GM12873 (cell line): Measurements from ENCODE around the gene P2RY2.

ENCODE experiments used
- CTCF ChIP-seq: IDR thresholded peaks from 2 replicates; pipeline ENCODE4 v1.5.1; 2012; ENCODE audit warnings: low read depth, mild to moderate bottlenecking, moderate library complexity, low read length, control low read depth; ENCODE audit not compliant: insufficient read depth; ENCODE audit errors: missing control alignments

Gene P2RY2

DNA sequence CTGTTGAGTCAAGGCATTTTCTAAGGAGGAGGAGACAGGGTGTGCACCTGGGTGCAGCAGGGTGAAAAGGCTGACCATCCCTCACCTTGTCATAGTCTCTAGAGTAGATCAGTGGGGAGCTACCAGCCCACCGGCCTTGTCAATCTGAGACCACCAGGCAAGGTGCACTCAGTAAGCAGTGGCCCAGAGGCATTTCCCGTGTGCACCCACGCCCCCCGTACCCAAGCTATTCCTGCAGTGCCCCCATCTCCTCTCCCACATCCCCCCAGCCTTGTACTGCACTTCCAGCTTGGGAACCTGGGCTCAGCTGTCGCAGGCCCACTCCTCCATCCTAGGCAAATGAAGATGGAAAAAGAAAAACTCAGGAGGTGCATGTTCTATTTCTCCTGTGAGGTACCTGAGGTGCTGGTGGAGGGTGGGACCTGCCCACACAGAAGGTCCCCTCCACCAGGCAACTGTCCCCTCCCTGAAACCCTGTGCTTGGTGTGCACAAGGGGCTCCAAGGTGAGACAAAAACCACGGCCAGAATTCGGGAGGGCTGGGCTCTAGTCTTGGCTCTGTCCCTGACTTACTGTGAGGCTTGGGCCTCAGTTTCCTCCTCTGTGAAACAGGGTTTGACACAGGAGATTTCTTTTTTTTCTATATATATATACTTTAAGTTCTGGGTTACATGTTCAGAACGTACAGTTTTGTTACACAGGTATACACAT, 8.4 kb downstream of the P2RY2 start:
- no peak for TF ChIP-seq CTCF

- no peak for TF ChIP-seq CTCF
Observed at GRCh38 chr11:73227571-73228211, 9.6 kb downstream of the P2RY2 start.

- no peak for TF ChIP-seq CTCF
Observed at GRCh38 chr11:73228268-73229134, 10.4 kb downstream of the P2RY2 start.

DNA sequence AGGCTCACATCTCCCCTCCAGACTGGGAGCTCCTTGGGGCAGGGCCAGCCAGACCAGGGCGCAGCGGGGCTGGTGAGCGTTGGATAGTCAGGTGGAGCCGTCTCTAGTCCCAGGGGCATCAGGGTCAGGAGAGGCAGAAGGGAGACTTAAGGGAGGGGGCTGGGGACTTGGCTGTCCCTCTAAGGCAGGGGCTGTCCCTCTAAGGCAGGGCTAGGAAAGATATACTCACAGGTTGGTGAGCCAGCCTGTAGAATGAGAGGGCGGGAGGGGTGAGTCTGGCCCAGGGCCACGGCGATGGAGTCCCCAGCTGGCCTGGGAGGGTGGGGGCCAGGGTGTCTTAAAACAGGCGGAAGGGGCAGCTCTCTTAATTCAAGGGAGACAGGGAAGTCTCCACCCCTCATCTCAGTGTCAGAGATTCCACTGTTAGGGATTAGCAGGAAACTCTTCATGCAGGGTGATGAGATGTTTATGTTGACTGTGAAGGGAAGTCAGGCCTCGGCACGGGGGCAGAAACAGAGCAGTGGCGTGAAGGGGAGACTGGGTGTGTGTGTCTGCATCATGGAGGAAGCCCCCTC, 11.3 kb downstream of the P2RY2 start:
- no peak for TF ChIP-seq CTCF

DNA sequence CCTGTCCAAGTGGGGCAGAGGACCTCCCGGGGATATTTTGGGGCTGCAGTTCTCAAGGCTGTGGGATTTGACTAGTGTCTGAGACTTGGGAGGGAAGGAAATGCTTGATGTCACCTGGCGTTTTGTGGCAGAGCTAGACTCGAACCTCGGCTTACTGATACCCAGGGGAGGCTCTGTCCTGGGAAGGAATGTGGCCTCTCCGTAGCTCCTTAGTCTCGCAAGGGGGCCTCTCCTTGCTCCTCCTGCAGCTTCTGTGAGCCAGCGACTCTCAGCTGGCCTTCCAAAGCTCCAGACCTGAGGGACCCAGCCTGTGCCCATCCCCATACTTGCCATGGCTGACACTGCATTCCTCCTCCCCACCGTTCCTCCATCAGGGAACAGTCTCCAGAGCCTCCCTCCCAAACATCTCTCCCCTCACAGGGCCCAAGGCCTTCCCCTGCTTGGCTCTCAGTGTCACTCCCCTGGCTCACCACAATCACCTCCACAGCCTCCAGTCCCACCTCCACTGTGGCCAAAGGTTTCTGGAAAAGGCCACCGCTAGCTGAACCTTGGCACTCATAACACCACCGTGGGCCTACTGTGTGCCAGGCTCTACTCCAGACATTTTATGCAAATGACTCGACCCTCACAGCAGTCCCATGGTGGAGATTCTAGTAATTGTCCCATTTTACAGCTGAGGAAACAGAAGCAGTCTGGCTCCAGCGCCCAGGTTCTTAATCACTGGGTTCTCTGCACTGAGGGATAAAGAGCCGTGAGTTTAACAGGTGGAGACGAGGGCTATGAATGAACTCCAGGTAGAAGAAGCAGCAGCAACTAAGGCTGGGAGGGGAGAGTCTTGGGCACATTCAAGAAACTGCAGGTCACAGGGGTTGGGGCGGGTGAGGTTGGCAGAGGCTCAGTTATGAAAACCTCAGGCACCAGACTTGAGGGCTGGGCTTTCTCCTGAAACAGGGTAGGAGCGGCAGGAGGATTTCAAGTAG, 12.1 kb downstream of the P2RY2 start:
- no peak for TF ChIP-seq CTCF

- no peak for TF ChIP-seq CTCF
Observed at GRCh38 chr11:73230931-73231330, 12.8 kb downstream of the P2RY2 start.
